Neural cell (in vitro differentiated cells): ENCODE data around the gene PDE6H. TPM values are rescaled to one million over a fixed set of nuclear protein-coding genes. Genes with fewer than 3 reads are reported as not detected.

Source experiments
- H2AFZ ChIP-seq: fragments of 200-600, 300-800 bp; sonication (generic), shearing (Covaris generic); 2 replicates; pipeline ENCODE4 v1.6.0; 2014; ENCODE audit warnings: low read depth, mild to moderate bottlenecking, antibody characterized with exemption, low read length, moderate library complexity
- H3F3A ChIP-seq: fragments of 200-600 bp; shearing (Covaris generic); 2 replicates; pipeline ENCODE4 v1.6.1; 2016; ENCODE audit warnings: mild to moderate bottlenecking, moderate library complexity, mixed read lengths, antibody characterized with exemption, low read length; ENCODE audit not compliant: insufficient read depth, poor library complexity, severe bottlenecking
- H3K27ac ChIP-seq: fragments of 200-600, 300-800 bp; sonication (generic), shearing (Covaris generic); 2 replicates; pipeline ENCODE4 v1.5.1; 2014; ENCODE audit warnings: mild to moderate bottlenecking, low read length, moderate library complexity
- H3K27me3 ChIP-seq: fragments of 300-800, 200-600 bp; sonication (generic), shearing (Covaris generic); 2 replicates; pipeline ENCODE4 v1.6.0; 2014; ENCODE audit warnings: mild to moderate bottlenecking, low read depth, low read length, moderate library complexity; ENCODE audit not compliant: insufficient read depth
- H3K36me3 ChIP-seq: fragments of 300-800, 200-600 bp; sonication (generic), shearing (Covaris generic); 2 replicates; pipeline ENCODE4 v1.5.1; 2014; ENCODE audit warnings: mild to moderate bottlenecking, antibody characterized with exemption, low read length, moderate library complexity; ENCODE audit not compliant: insufficient read depth
- H3K4me2 ChIP-seq: fragments of 300-800, 200-600 bp; sonication (generic), shearing (Covaris generic); 2 replicates; pipeline ENCODE4 v1.6.0; 2014; ENCODE audit warnings: mild to moderate bottlenecking, low read length
- H3K4me3 ChIP-seq: fragments of 300-800, 200-600 bp; sonication (generic), shearing (Covaris generic); 2 replicates; pipeline ENCODE4 v1.5.1; 2014; ENCODE audit warnings: mild to moderate bottlenecking, low read length, moderate library complexity
- H3K79me2 ChIP-seq: fragments of 200-600 bp; shearing (Covaris generic); replicated peaks from 2 replicates; pipeline ENCODE4 v1.6.0; 2014; ENCODE audit warnings: mild to moderate bottlenecking, low read length, moderate library complexity; ENCODE audit not compliant: insufficient read depth
- H3K9ac ChIP-seq: fragments of 300-800, 200-600 bp; sonication (generic), shearing (Covaris generic); 2 replicates; pipeline ENCODE4 v1.6.1; 2016; ENCODE audit warnings: mild to moderate bottlenecking, low read length, mixed read lengths
- H3K9me2 ChIP-seq: fragments of 200-600 bp; shearing (Covaris generic); 2 replicates; pipeline ENCODE4 v1.6.1; 2016; ENCODE audit warnings: mild to moderate bottlenecking, low read length, mixed read lengths; ENCODE audit not compliant: insufficient read depth
- H3K9me3 ChIP-seq: fragments of 200-600, 300-800 bp; sonication (generic), shearing (Covaris generic); 2 replicates; pipeline ENCODE4 v1.6.1; 2016; ENCODE audit warnings: mild to moderate bottlenecking, mixed run types, low read length, moderate library complexity, mixed read lengths
- H4K20me1 ChIP-seq: fragments of 200-600 bp; shearing (Covaris generic); 2 replicates; pipeline ENCODE4 v1.6.1; 2016; ENCODE audit warnings: mild to moderate bottlenecking, mixed run types; ENCODE audit not compliant: insufficient read depth
- CTCF ChIP-seq: fragments of 450-650 bp; IDR thresholded peaks from 2 replicates; pipeline ENCODE4 v1.5.1; 2014; ENCODE audit warnings: antibody characterized with exemption, mild to moderate bottlenecking, moderate library complexity; ENCODE audit not compliant: poor library complexity, severe bottlenecking
- EP300 ChIP-seq: fragments of 450-650 bp; conservative IDR thresholded peaks from 2 replicates; pipeline ENCODE4 v1.6.1; 2014; ENCODE audit warnings: antibody characterized with exemption, mild to moderate bottlenecking, moderate library complexity; ENCODE audit not compliant: poor library complexity, severe bottlenecking
- EZH2 ChIP-seq: fragments of 200-600, 300-800 bp; shearing (Covaris generic), sonication (generic); IDR thresholded peaks from 2 replicates; pipeline ENCODE4 v1.6.1; 2014; ENCODE audit warnings: antibody characterized with exemption, low read length, borderline replicate concordance, mild to moderate bottlenecking; ENCODE audit not compliant: insufficient read depth, poor library complexity, severe bottlenecking
- MXI1 ChIP-seq: fragments of 450-650 bp; conservative IDR thresholded peaks from 2 replicates; pipeline ENCODE4 v1.6.1; 2014; ENCODE audit warnings: antibody characterized with exemption, mild to moderate bottlenecking; ENCODE audit not compliant: poor library complexity, severe bottlenecking
- POLR2AphosphoS5 ChIP-seq: IDR thresholded peaks from 2 replicates; pipeline ENCODE4 v1.6.1; 2012
- RAD21 ChIP-seq: fragments of 450-650 bp; conservative IDR thresholded peaks from 2 replicates; pipeline ENCODE4 v1.6.1; 2014; ENCODE audit warnings: antibody characterized with exemption, mild to moderate bottlenecking, moderate library complexity
- REST ChIP-seq: IDR thresholded peaks from 2 replicates; pipeline ENCODE4 v1.6.1; 2012; ENCODE audit warnings: borderline replicate concordance
- SMC3 ChIP-seq: fragments of 450-650 bp; conservative IDR thresholded peaks from 2 replicates; pipeline ENCODE4 v1.6.1; 2014; ENCODE audit warnings: antibody characterized with exemption, mild to moderate bottlenecking, moderate library complexity; ENCODE audit not compliant: poor library complexity
- TAF1 ChIP-seq: IDR thresholded peaks from 2 replicates; pipeline ENCODE4 v1.6.1; 2012; ENCODE audit warnings: low read depth
- polyA plus RNA-seq: library from polyadenylated mRNA; depleted of rRNA; stranded (reverse); fragments of >200 nt; gene quantifications from 2 replicates; pipeline ENCODE4 v1.2.3, GENCODE V29; 2014

PDE6H gene
- polyA plus RNA-seq, 1 donor from 2014 or later, result not detected

- no peaks in the 10 kb centered on the region for H3K27me3 ChIP-seq
- H2AFZ ChIP-seq, result no peak overlapping the region
- no peak overlapping the region for H3K27ac ChIP-seq
- no peaks in the 10 kb centered on the region for H3K9me3 ChIP-seq
- H3K9me2 ChIP-seq, result no peaks in the 10 kb centered on the region
- H4K20me1 ChIP-seq, result no peaks in the 10 kb centered on the region
- H3K9ac ChIP-seq, result no peak overlapping the region
- TF ChIP-seq CTCF, result no peak
- TF ChIP-seq TAF1, result no peak
- no peak for TF ChIP-seq MXI1
- TF ChIP-seq EZH2, result no peak
- no peak for TF ChIP-seq REST
- TF ChIP-seq POLR2AphosphoS5, result no peak
- no peak overlapping the region for H3K4me3 ChIP-seq
- H3K36me3 ChIP-seq, result no peaks in the 10 kb centered on the region
- H3F3A ChIP-seq, result no peaks in the 10 kb centered on the region
- no peaks in the 10 kb centered on the region for H3K79me2 ChIP-seq
- H3K4me2 ChIP-seq, result no peak overlapping the region
Measured at GRCh38 chr12:14937689-14938088, 35.2 kb upstream of the PDE6H start.

- Histone ChIP-seq H3K4me2 (no peak within 1 kb of the TSS), H3K9me2 (no peaks in the 10 kb centered on the region), H3K27me3 (no peaks in the 10 kb centered on the region), H3K27ac (peak within 1 kb of the TSS; percentile 39), H3F3A (no peaks in the 10 kb centered on the region), H3K9me3 (no peaks in the 10 kb centered on the region), H2AFZ (no peak within 1 kb of the TSS), H4K20me1 (no peaks in the 10 kb centered on the region), H3K9ac (no peak within 1 kb of the TSS), H3K4me3 (no peak within 1 kb of the TSS), H3K79me2 (no peaks in the 10 kb centered on the region), H3K36me3 (no peaks in the 10 kb centered on the region)
- no peak for TF ChIP-seq RAD21
- TF ChIP-seq MXI1, result no peak
- no peak for TF ChIP-seq POLR2AphosphoS5
Measured at GRCh38 chr12:14938301-14938700, 34.5 kb upstream of the PDE6H start, which contains the start of gene ERP27. Gene ERP27 (minus strand): TSS chr12:14938537. CDS start chr12:14938508, 29 bp downstream.

- H2AFZ ChIP-seq, result no peak overlapping the region
Measured at GRCh38 chr12:14941369-14941768, 31.5 kb upstream of the PDE6H start.

More at GRCh38 chr12:14941369-14941768, 31.5 kb upstream of the PDE6H start:
- no peaks in the 10 kb centered on the region for H3K27me3 ChIP-seq
- no peaks in the 10 kb centered on the region for H3F3A ChIP-seq
- no peak overlapping the region for H3K4me2 ChIP-seq
- no peaks in the 10 kb centered on the region for H3K79me2 ChIP-seq
- H3K4me3 ChIP-seq, result no peak overlapping the region
- no peak overlapping the region for H3K27ac ChIP-seq
- H4K20me1 ChIP-seq, result no peaks in the 10 kb centered on the region
- no peaks in the 10 kb centered on the region for H3K36me3 ChIP-seq
- no peak overlapping the region for H3K9ac ChIP-seq
- TF ChIP-seq MXI1, result no peak
- TF ChIP-seq EP300, result no peak
- TF ChIP-seq RAD21, result no peak
- no peak for TF ChIP-seq TAF1
- no peak for TF ChIP-seq SMC3
- no peak for TF ChIP-seq EZH2
- no peak for TF ChIP-seq CTCF
- no peak for TF ChIP-seq POLR2AphosphoS5
- TF ChIP-seq REST, result no peak
- H3K9me3 ChIP-seq, result no peaks in the 10 kb centered on the region
- no peaks in the 10 kb centered on the region for H3K9me2 ChIP-seq
